ENCODE measurements around the gene GAB3.

- no peak for TF ChIP-seq POLR2A (IDR thresholded peaks at IDR 0.05; ENCODE audit: low read length)
- TF ChIP-seq GATA1 (IDR thresholded peaks at IDR 0.05; ENCODE audit: low read depth, low read length), result no peak
These were observed 29.7 kb downstream of the GAB3 start for GRCh38 chrX:154721155-154721554.
